ENCODE results near the gene GOLGA1. TPM values are rescaled to one million over a fixed set of nuclear protein-coding genes. Genes with fewer than 3 reads are reported as not detected.

The GOLGA1 gene
- total and polyA plus RNA-seq, 9 of the 15 experiments (the other 6 are each of a cell fraction or from before 2014, with no cell fraction given), result 2.9 to 15.9 (median 8.5) TPM

GRCh38 chr9:124869986-124870560 is 70.8 kb downstream of the GOLGA1 start (continued):
- TF ChIP-seq ZBTB40 (IDR thresholded peaks at IDR 0.05) (peak; percentile 55; the same call in 1 of the 2 replicates), ZBTB40 (CRISPR knock-in tag; IDR thresholded peaks at IDR 0.05) (no peak), NBN (IDR thresholded peaks at IDR 0.05; ENCODE audit: low read depth) (no peak), SMAD4 (CRISPR knock-in tag; conservative IDR thresholded peaks at IDR 0.05) (0 out of 2 replicates have a peak, but pooled peaks have one; percentile 26), RB1 (IDR thresholded peaks at IDR 0.05; ENCODE audit: low read depth) (0 out of 2 replicates have a peak, but pooled peaks have one; percentile 9), TBP (optimal IDR thresholded peaks at IDR 0.05; ENCODE audit: low read depth, low read length) (no peak), CGGBP1 (CRISPR knock-in tag; IDR thresholded peaks at IDR 0.05) (no peak), FUS (optimal IDR thresholded peaks at IDR 0.05; ENCODE audit: low read depth, low read length) (no peak), ZFP30 (CRISPR knock-in tag; IDR thresholded peaks at IDR 0.05; ENCODE audit: borderline replicate concordance) (no peak), TAF1 (IDR thresholded peaks at IDR 0.05; ENCODE audit: control insufficient read depth, extremely low read depth, insufficient read depth, low read length, severe bottlenecking) (peak; percentile 18), HNRNPK (IDR thresholded peaks at IDR 0.05; ENCODE audit: low read depth, low read length, poor library complexity, severe bottlenecking) (no peak), MEF2A (IDR thresholded peaks at IDR 0.05; ENCODE audit: control insufficient read depth, low read depth, low read length) (no peak), NFATC3 (IDR thresholded peaks at IDR 0.05) (no peak), THRB (CRISPR knock-in tag; conservative IDR thresholded peaks at IDR 0.05) (no peak), EP300 (IDR thresholded peaks at IDR 0.05; ENCODE audit: low read length) (peak; percentile 57), RNF2 (IDR thresholded peaks at IDR 0.05) (no peak)
- TF ChIP-seq, protein P1, sequence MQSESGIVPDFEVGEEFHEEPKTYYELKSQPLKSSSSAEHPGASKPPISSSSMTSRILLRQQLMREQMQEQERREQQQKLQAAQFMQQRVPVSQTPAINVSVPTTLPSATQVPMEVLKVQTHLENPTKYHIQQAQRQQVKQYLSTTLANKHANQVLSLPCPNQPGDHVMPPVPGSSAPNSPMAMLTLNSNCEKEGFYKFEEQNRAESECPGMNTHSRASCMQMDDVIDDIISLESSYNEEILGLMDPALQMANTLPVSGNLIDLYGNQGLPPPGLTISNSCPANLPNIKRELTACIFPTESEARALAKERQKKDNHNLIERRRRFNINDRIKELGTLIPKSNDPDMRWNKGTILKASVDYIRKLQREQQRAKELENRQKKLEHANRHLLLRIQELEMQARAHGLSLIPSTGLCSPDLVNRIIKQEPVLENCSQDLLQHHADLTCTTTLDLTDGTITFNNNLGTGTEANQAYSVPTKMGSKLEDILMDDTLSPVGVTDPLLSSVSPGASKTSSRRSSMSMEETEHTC (IDR thresholded peaks at IDR 0.05), result no peak
